Frontal cortex (tissue), 4 donors: Measurements from ENCODE around the gene ATG3. TPM values are rescaled to one million over a fixed set of nuclear protein-coding genes. Genes with fewer than 3 reads are reported as not detected.
"Not testable (repeated sequence)": the region's sequence is repeated elsewhere in the genome, so short reads cannot be mapped to it uniquely, and the experiment has no call there.

Experiments
- DNase-seq, 2 donors: peaks; one replicate each; pipeline ENCODE4 v3.0.0; 2012; ENCODE audit warnings: low spot score in 2 of 2
- FAIRE-seq: peaks from 2 replicates; lab custom pipeline; 2012; peaks lifted over from hg19 to GRCh38; lab: Jason Lieb, UNC
- total RNA-seq: library from RNA; depleted of rRNA; stranded (reverse); fragments of >200 nt; gene quantifications from one replicate; pipeline ENCODE4 v1.2.3, GENCODE V29; 2014
- donor health status: control.
- donor health status: control.
- donor health status: control.

ATG3 gene
- total RNA-seq, 1 donor from 2014 or later, result 51.8 TPM

- no peak for DNase-seq
- no peak for FAIRE-seq
Observed at GRCh38 chr3:112503304-112503972, 58.3 kb downstream of the ATG3 start.

- no peak for FAIRE-seq
- no peak for DNase-seq
Observed at GRCh38 chr3:112500621-112501020, 61.1 kb downstream of the ATG3 start.

GRCh38 chr3:112498914-112499711, 62.6 kb downstream of the ATG3 start, which contains the start of gene BTLA:
TSS of gene BTLA (minus strand) at chr3:112499472. CDS start at chr3:112499358, 114 bp downstream.
- no peak for DNase-seq
- no peak for FAIRE-seq

GRCh38 chr3:112497897-112498548, 63.7 kb downstream of the ATG3 start:
- FAIRE-seq (no peak), DNase-seq (no peak)

- DNase-seq (no peak), FAIRE-seq (no peak)
Observed at GRCh38 chr3:112496366-112497067, 65.2 kb downstream of the ATG3 start.

GRCh38 chr3:112494448-112494767, 67.4 kb downstream of the ATG3 start:
- FAIRE-seq, DNase-seq: not testable (repeated sequence)

- FAIRE-seq, result no peak
- DNase-seq, result no peak
Observed at GRCh38 chr3:112492124-112492523, 69.6 kb downstream of the ATG3 start.

- DNase-seq (no peak), FAIRE-seq (no peak)
Observed at GRCh38 chr3:112491373-112491772, 70.4 kb downstream of the ATG3 start.

- no peak for FAIRE-seq
- DNase-seq, result no peak
Observed at GRCh38 chr3:112489674-112490479, 71.9 kb downstream of the ATG3 start.

- FAIRE-seq (no peak), DNase-seq (no peak)
Observed at GRCh38 chr3:112486811-112487505, 74.8 kb downstream of the ATG3 start.

- DNase-seq (no peak), FAIRE-seq (no peak)
Observed at GRCh38 chr3:112484352-112484751, 77.4 kb downstream of the ATG3 start.

- no peak for FAIRE-seq
- DNase-seq, result no peak
Observed at GRCh38 chr3:112482675-112483074, 79.1 kb downstream of the ATG3 start.

Other genes starting within 250 kb of the ATG3 start
- gene CD200, start 228.8 kb downstream of the ATG3 start, total RNA-seq, result 49.7 TPM
- under 0.01 TPM for gene BTLA, start 62.5 kb downstream of the ATG3 start, total RNA-seq
- gene SLC35A5, start 83 bp upstream of the ATG3 start, total RNA-seq, result 51.4 TPM
- gene CCDC80, start 79.2 kb upstream of the ATG3 start, total RNA-seq, result 2.9 TPM